Breast epithelium (tissue), 3 donors: ENCODE results near the gene CCDC12.

Experiments
- CTCF ChIP-seq, 3 donors: fragments of 450-650 bp; IDR thresholded peaks; one replicate each; pipeline ENCODE4 v1.5.1; 2016 to 2017; ENCODE audit warnings: antibody characterized with exemption in 3 of 3, mild to moderate bottlenecking in 3 of 3, moderate library complexity in 3 of 3
- POLR2A ChIP-seq: fragments of 450-650 bp; IDR thresholded peaks from one replicate; pipeline ENCODE4 v1.6.1; 2016; ENCODE audit warnings: antibody characterized with exemption, mild to moderate bottlenecking, moderate library complexity

- TF ChIP-seq CTCF (IDR thresholded peaks at IDR 0.05): no peak
- no peak for TF ChIP-seq POLR2A
Measured at GRCh38 chr3:46962427-46962826, 14.1 kb downstream of the CCDC12 start.
